Keratinocyte (primary cell): ENCODE measurements around the gene BOC. TPM values are rescaled to one million over a fixed set of nuclear protein-coding genes. Genes with fewer than 3 reads are reported as not detected.

Experiments
- DNase-seq: peaks from one replicate; pipeline ENCODE4 v3.0.0-alpha.2; 2011; ENCODE audit warnings: low read depth, missing footprints, low spot score
- FAIRE-seq: peaks from 2 replicates; lab custom pipeline; 2011; peaks lifted over from hg19 to GRCh38; lab: Jason Lieb, UNC
- H2AFZ ChIP-seq: 2 replicates; pipeline ENCODE4 v1.6.0; 2012; ENCODE audit warnings: low read length, control low read depth, inconsistent platforms; ENCODE audit not compliant: control insufficient read depth
- H3K27ac ChIP-seq: 2 replicates; pipeline ENCODE4 v1.5.1; 2011; ENCODE audit warnings: low read length; ENCODE audit not compliant: control insufficient read depth, insufficient read depth
- H3K27me3 ChIP-seq: 3 replicates; pipeline ENCODE4 v1.6.0; 2011; ENCODE audit warnings: low read length; ENCODE audit not compliant: control insufficient read depth, insufficient read depth; ENCODE audit errors: extremely low read depth
- H3K36me3 ChIP-seq, 2 experiments: 2 replicates in 1 of 2; 3 replicates in 1 of 2; pipeline ENCODE4 v1.5.1; 2011; ENCODE audit warnings: low read length in 2 of 2, mild to moderate bottlenecking in 1 of 2; ENCODE audit not compliant: control insufficient read depth in 2 of 2, insufficient read depth in 2 of 2; ENCODE audit errors: extremely low read depth in 1 of 2
- H3K4me1 ChIP-seq: 3 replicates; pipeline ENCODE4 v1.5.1; 2011; ENCODE audit warnings: low read length; ENCODE audit not compliant: control insufficient read depth, insufficient read depth; ENCODE audit errors: extremely low read depth
- H3K4me2 ChIP-seq: 3 replicates; pipeline ENCODE4 v1.6.0; 2011; ENCODE audit warnings: low read depth, low read length; ENCODE audit not compliant: control insufficient read depth, insufficient read depth; ENCODE audit errors: extremely low read depth
- H3K4me3 ChIP-seq, 3 experiments: fragments of 200-600 bp in 1 of 3; sonication (generic) in 1 of 3; 2 replicates in 2 of 3; 3 replicates in 1 of 3; pipeline ENCODE4 v1.5.1; 2011 to 2016; ENCODE audit warnings: low read length in 3 of 3, mild to moderate bottlenecking in 3 of 3, control low read depth in 2 of 3, inconsistent platforms in 1 of 3, low read depth in 1 of 3, mixed read lengths in 1 of 3, mixed run types in 1 of 3, moderate library complexity in 1 of 3; ENCODE audit not compliant: control insufficient read depth in 2 of 3, insufficient read depth in 2 of 3; ENCODE audit errors: extremely low read depth in 1 of 3
- H3K79me2 ChIP-seq: 2 replicates; pipeline ENCODE4 v1.6.0; 2012; ENCODE audit warnings: low read length; ENCODE audit not compliant: control insufficient read depth, insufficient read depth
- H3K9ac ChIP-seq: 3 replicates; pipeline ENCODE4 v1.6.0; 2011; ENCODE audit warnings: low read length; ENCODE audit not compliant: control insufficient read depth, insufficient read depth; ENCODE audit errors: extremely low read depth
- H3K9me1 ChIP-seq: 3 replicates; pipeline ENCODE4 v1.6.0; 2011; ENCODE audit warnings: low read length; ENCODE audit not compliant: control insufficient read depth, insufficient read depth; ENCODE audit errors: extremely low read depth
- H3K9me3 ChIP-seq: 2 replicates; pipeline ENCODE4 v1.5.1; 2012; ENCODE audit warnings: low read depth, low read length; ENCODE audit not compliant: control insufficient read depth
- H4K20me1 ChIP-seq: 3 replicates; pipeline ENCODE4 v1.6.0; 2011; ENCODE audit warnings: low read length; ENCODE audit not compliant: control insufficient read depth, insufficient read depth; ENCODE audit errors: extremely low read depth
- CTCF ChIP-seq, 3 experiments: IDR thresholded peaks in 1 of 3; conservative IDR thresholded peaks in 1 of 3; optimal IDR thresholded peaks in 1 of 3; 2 replicates in 2 of 3; 3 replicates in 1 of 3; pipeline versions ENCODE3 to v1.5.1; 2011; ENCODE audit warnings: low read length in 3 of 3, mild to moderate bottlenecking in 3 of 3, moderate library complexity in 2 of 3, control low read depth in 1 of 3, inconsistent platforms in 1 of 3; ENCODE audit not compliant: insufficient read depth in 2 of 3; ENCODE audit errors: extremely low read depth in 1 of 3
- EZH2 ChIP-seq: IDR thresholded peaks from one replicate; pipeline ENCODE4 v1.6.1; 2012; ENCODE audit warnings: inconsistent platforms, mild to moderate bottlenecking, low read length, moderate library complexity
- dilution Hi-C: fragments of 300-500 bp; cut with MboI; formaldehyde crosslinking; loops from one replicate; pipeline ENCODE4 v1.7.0; 2020; ENCODE audit warnings: low sequenced_read_pairs; ENCODE audit not compliant: extremely low pct_ligation_motif_present
- polyA plus RNA-seq, 5 experiments: library from polyadenylated mRNA; depleted of rRNA in 3 of 5; stranded (reverse) in 3 of 5; stranded (forward) in 1 of 5; unstranded in 1 of 5; fragments of >200 nt; gene quantifications; 1 replicate in 1 of 5; 2 replicates in 3 of 5; 3 replicates in 1 of 5; pipeline versions ENCODE4 v1.2.1 to v1.2.3, GENCODE V29; 2011 to 2012; ENCODE audit warnings: missing spikeins in 2 of 5, low read depth in 1 of 5, low replicate concordance in 1 of 5

The BOC gene
- polyA plus RNA-seq, 1 donor (not counting 4 experiments of a cell fraction or from before 2014, with no cell fraction given), result 11.2 TPM

- Histone ChIP-seq H3K9ac (no peak overlapping the region), H3K9me1 (no peaks in the 10 kb centered on the region), H4K20me1 (no peaks in the 10 kb centered on the region), H3K27me3 (no peaks in the 10 kb centered on the region), H3K9me3 (no peaks in the 10 kb centered on the region), H3K79me2 (no peaks in the 10 kb centered on the region), H3K4me3 (no peak overlapping the region), H3K4me2 (no peak overlapping the region), H3K27ac (no peak overlapping the region), H2AFZ (no peak overlapping the region), H3K4me1 (peaks cover 9% of the 10 kb centered on the region), H3K36me3 (no peaks in the 10 kb centered on the region)
- TF ChIP-seq CTCF (optimal IDR thresholded peaks at IDR 0.05 in 1 of 3, IDR thresholded peaks at IDR 0.05 in 1 of 3, conservative IDR thresholded peaks at IDR 0.05 in 1 of 3; ENCODE audit: extremely low read depth in 1 of 3, insufficient read depth in 2 of 3, low read length in 3 of 3), result no peak
- no peak for FAIRE-seq
- no peak for DNase-seq
- dilution Hi-C loops, result no loop called here
Observed at GRCh38 chr3:113167825-113168801, 43.2 kb upstream of the BOC start.

GRCh38 chr3:113169891-113170452 is 41.4 kb upstream of the BOC start:
- Histone ChIP-seq H2AFZ (no peak overlapping the region), H4K20me1 (no peaks in the 10 kb centered on the region), H3K27ac (no peak overlapping the region), H3K9ac (no peak overlapping the region), H3K27me3 (no peaks in the 10 kb centered on the region), H3K36me3 (no peaks in the 10 kb centered on the region), H3K4me3 (no peak overlapping the region), H3K9me3 (no peaks in the 10 kb centered on the region), H3K9me1 (no peaks in the 10 kb centered on the region), H3K4me1 (peaks cover 9% of the 10 kb centered on the region), H3K79me2 (no peaks in the 10 kb centered on the region), H3K4me2 (no peak overlapping the region)
- TF ChIP-seq EZH2, result no peak
- no peak for FAIRE-seq
- dilution Hi-C loops, result no loop called here
- no peak for DNase-seq
